ENCODE results near the gene TTLL11.

The TTLL11 gene

GRCh38 chr9:122111413-122112085 is 18.4 kb upstream of the TTLL11 start:
- Histone ChIP-seq H3K4ac (ENCODE audit: low read length) (no peak overlapping the region), H3K36me3 (replicated peaks in 1 of 2; ENCODE audit: control insufficient read depth in 2 of 2, insufficient read depth in 2 of 2, low read length in 2 of 2) (no peaks in the 10 kb centered on the region), H2BK15ac (ENCODE audit: low read length) (peak overlapping the region; percentile 72), H2AK5ac (ENCODE audit: low read depth, low read length) (peak overlapping the region; percentile 67), H2BK120ac (ENCODE audit: low read depth, low read length) (peak overlapping the region; percentile 63), H3K4me2 (ENCODE audit: insufficient read depth, low read length, poor library complexity, severe bottlenecking) (no peak overlapping the region), H3K27ac (replicated peaks; ENCODE audit: low read length) (no peak overlapping the region), H2BK5ac (ENCODE audit: low read length) (peak overlapping the region; percentile 77), H3K18ac (ENCODE audit: low read length) (peak overlapping the region; percentile 44), H3K4me3 (ENCODE audit: low read length in 2 of 2) (no peak overlapping the region), H4K8ac (ENCODE audit: low read depth, low read length) (no peak overlapping the region), H3K27me3 (ENCODE audit: control insufficient read depth in 3 of 3, insufficient read depth in 3 of 3, low read depth in 1 of 3, low read length in 3 of 3) (no peaks in the 10 kb centered on the region), H2BK12ac (ENCODE audit: low read length) (peak overlapping the region; percentile 64), H2AFZ (ENCODE audit: low read length) (no peak overlapping the region), H3K23ac (ENCODE audit: low read depth, low read length, poor library complexity) (peak overlapping the region; percentile 6), H3K4me1 (ENCODE audit: control insufficient read depth in 2 of 2, insufficient read depth in 1 of 2, low read depth in 1 of 2, low read length in 2 of 2) (peaks cover 27 to 31% of the 10 kb centered on the region in 2 donors), H3K9me3 (replicated peaks in 1 of 2; ENCODE audit: control insufficient read depth in 2 of 2, insufficient read depth in 1 of 2, low read depth in 1 of 2, low read length in 2 of 2) (no peaks in the 10 kb centered on the region), H3K79me1 (ENCODE audit: low read depth, low read length) (no peaks in the 10 kb centered on the region), H3K9ac (ENCODE audit: low read depth, low read length, poor library complexity) (no peak overlapping the region), H4K91ac (ENCODE audit: low read depth, low read length, poor library complexity) (no peak overlapping the region), H3K14ac (ENCODE audit: low read length) (peak overlapping the region; percentile 26)
- no CpG with 5 or more reads among the region's 9 CpGs for WGBS, 2 donors (ENCODE audit: extremely low coverage in 2 of 2, insufficient read length in 2 of 2, insufficient replicate concordance in 1 of 2)
- DNase-seq (ENCODE audit: low spot score): no peak

GRCh38 chr9:122110100-122110833 is 17.2 kb upstream of the TTLL11 start:
- Histone ChIP-seq H2BK15ac (ENCODE audit: low read length) (peak overlapping the region; percentile 72), H3K9me3 (replicated peaks in 1 of 2; ENCODE audit: control insufficient read depth in 2 of 2, insufficient read depth in 1 of 2, low read depth in 1 of 2, low read length in 2 of 2) (no peaks in the 10 kb centered on the region), H2AFZ (ENCODE audit: low read length) (no peak overlapping the region), H3K4ac (ENCODE audit: low read length) (no peak overlapping the region), H4K91ac (ENCODE audit: low read depth, low read length, poor library complexity) (no peak overlapping the region), H2BK12ac (ENCODE audit: low read length) (no peak overlapping the region), H3K79me1 (ENCODE audit: low read depth, low read length) (no peaks in the 10 kb centered on the region), H3K14ac (ENCODE audit: low read length) (no peak overlapping the region), H3K18ac (ENCODE audit: low read length) (peak overlapping the region; percentile 20), H2AK5ac (ENCODE audit: low read depth, low read length) (peak overlapping the region; percentile 64), H3K23ac (ENCODE audit: low read depth, low read length, poor library complexity) (no peak overlapping the region), H3K4me3 (ENCODE audit: low read length in 2 of 2) (no peak overlapping the region), H3K9ac (ENCODE audit: low read depth, low read length, poor library complexity) (no peak overlapping the region), H3K27me3 (ENCODE audit: control insufficient read depth in 3 of 3, insufficient read depth in 3 of 3, low read depth in 1 of 3, low read length in 3 of 3) (no peaks in the 10 kb centered on the region), H3K27ac (replicated peaks; ENCODE audit: low read length) (no peak overlapping the region), H3K4me1 (ENCODE audit: control insufficient read depth in 2 of 2, insufficient read depth in 1 of 2, low read depth in 1 of 2, low read length in 2 of 2) (peaks cover 15 to 19% of the 10 kb centered on the region in 2 donors), H3K4me2 (ENCODE audit: insufficient read depth, low read length, poor library complexity, severe bottlenecking) (no peak overlapping the region), H3K36me3 (replicated peaks in 1 of 2; ENCODE audit: control insufficient read depth in 2 of 2, insufficient read depth in 2 of 2, low read length in 2 of 2) (no peaks in the 10 kb centered on the region), H4K8ac (ENCODE audit: low read depth, low read length) (no peak overlapping the region), H2BK5ac (ENCODE audit: low read length) (no peak overlapping the region), H2BK120ac (ENCODE audit: low read depth, low read length) (no peak overlapping the region)
- no peak for DNase-seq (ENCODE audit: low spot score)
- WGBS, 2 donors (ENCODE audit: extremely low coverage in 2 of 2, insufficient read length in 2 of 2, insufficient replicate concordance in 1 of 2): no CpG with 5 or more reads among the region's 7 CpGs

GRCh38 chr9:122109035-122109813 is 16.1 kb upstream of the TTLL11 start:
- Histone ChIP-seq H3K79me1 (ENCODE audit: low read depth, low read length) (no peaks in the 10 kb centered on the region), H3K9me3 (replicated peaks in 1 of 2; ENCODE audit: control insufficient read depth in 2 of 2, insufficient read depth in 1 of 2, low read depth in 1 of 2, low read length in 2 of 2) (peaks cover 0 to under 1% of the 10 kb centered on the region in 2 donors), H2BK120ac (ENCODE audit: low read depth, low read length) (no peak overlapping the region), H2BK15ac (ENCODE audit: low read length) (peak overlapping the region; percentile 82), H2AFZ (ENCODE audit: low read length) (no peak overlapping the region), H3K9ac (ENCODE audit: low read depth, low read length, poor library complexity) (no peak overlapping the region), H3K14ac (ENCODE audit: low read length) (no peak overlapping the region), H3K4me1 (ENCODE audit: control insufficient read depth in 2 of 2, insufficient read depth in 1 of 2, low read depth in 1 of 2, low read length in 2 of 2) (peaks cover 13 to 15% of the 10 kb centered on the region in 2 donors), H3K4me2 (ENCODE audit: insufficient read depth, low read length, poor library complexity, severe bottlenecking) (no peak overlapping the region), H2BK5ac (ENCODE audit: low read length) (peak overlapping the region; percentile 29), H3K4ac (ENCODE audit: low read length) (no peak overlapping the region), H2AK5ac (ENCODE audit: low read depth, low read length) (peak overlapping the region; percentile 24), H3K36me3 (replicated peaks in 1 of 2; ENCODE audit: control insufficient read depth in 2 of 2, insufficient read depth in 2 of 2, low read length in 2 of 2) (no peaks in the 10 kb centered on the region), H2BK12ac (ENCODE audit: low read length) (no peak overlapping the region), H4K8ac (ENCODE audit: low read depth, low read length) (no peak overlapping the region), H3K4me3 (ENCODE audit: low read length in 2 of 2) (no peak overlapping the region), H3K27me3 (ENCODE audit: control insufficient read depth in 3 of 3, insufficient read depth in 3 of 3, low read depth in 1 of 3, low read length in 3 of 3) (no peaks in the 10 kb centered on the region), H4K91ac (ENCODE audit: low read depth, low read length, poor library complexity) (no peak overlapping the region), H3K23ac (ENCODE audit: low read depth, low read length, poor library complexity) (no peak overlapping the region), H3K18ac (ENCODE audit: low read length) (peak overlapping the region; percentile 48), H3K27ac (replicated peaks; ENCODE audit: low read length) (no peak overlapping the region)
- WGBS, 2 donors (ENCODE audit: extremely low coverage in 2 of 2, insufficient read length in 2 of 2, insufficient replicate concordance in 1 of 2): no CpG with 5 or more reads among the region's 3 CpGs
- DNase-seq (ENCODE audit: low spot score): no peak
